ENCODE measurements around the gene OTOA.

OTOA gene

GRCh38 chr16:21694609-21695008 lies 30.8 kb downstream of the OTOA start:
- Histone ChIP-seq H3K27ac (ENCODE audit: low read depth, low read length) (no peak overlapping the region), H2BK5ac (ENCODE audit: low read depth, low read length, poor library complexity) (no peak overlapping the region), H3K9me3 (ENCODE audit: insufficient read depth, low read depth, low read length) (no peaks in the 10 kb centered on the region), H3K14ac (ENCODE audit: low read length) (no peak overlapping the region), H3K4ac (ENCODE audit: low read depth, low read length) (no peak overlapping the region), H3K23ac (ENCODE audit: low read length) (no peak overlapping the region), H3K4me1 (ENCODE audit: control insufficient read depth in 1 of 2, insufficient read depth in 2 of 2, low read length in 2 of 2) (no peaks in the 10 kb centered on the region), H4K8ac (ENCODE audit: low read depth, low read length) (no peak overlapping the region), H3K36me3 (ENCODE audit: control insufficient read depth in 1 of 2, insufficient read depth in 2 of 2, low read length in 2 of 2) (no peaks in the 10 kb centered on the region), H3K27me3 (ENCODE audit: insufficient read depth, low read length) (no peaks in the 10 kb centered on the region), H3K4me3 (ENCODE audit: low read depth, low read length) (no peak overlapping the region), H3K79me1 (ENCODE audit: low read length) (no peaks in the 10 kb centered on the region), H4K12ac (ENCODE audit: low read depth, low read length) (no peak overlapping the region), H3K9ac (ENCODE audit: low read length) (no peak overlapping the region), H2AK5ac (ENCODE audit: low read length) (no peak overlapping the region), H2AFZ (ENCODE audit: insufficient read depth, low read length, poor library complexity) (no peak overlapping the region), H3K79me2 (ENCODE audit: control insufficient read depth, insufficient read depth, low read length, poor library complexity) (no peaks in the 10 kb centered on the region), H3K18ac (ENCODE audit: low read length) (no peak overlapping the region), H2BK12ac (ENCODE audit: low read length) (no peak overlapping the region), H4K91ac (ENCODE audit: low read depth, low read length) (no peak overlapping the region), H3K4me2 (ENCODE audit: low read length) (no peak overlapping the region), H2BK120ac (ENCODE audit: insufficient read depth, low read length, poor library complexity) (no peak overlapping the region)
- WGBS (ENCODE audit: extremely low coverage, insufficient coverage, insufficient read length): no CpG with 5 or more reads among the region's 4 CpGs
- no peak for DNase-seq

DNA sequence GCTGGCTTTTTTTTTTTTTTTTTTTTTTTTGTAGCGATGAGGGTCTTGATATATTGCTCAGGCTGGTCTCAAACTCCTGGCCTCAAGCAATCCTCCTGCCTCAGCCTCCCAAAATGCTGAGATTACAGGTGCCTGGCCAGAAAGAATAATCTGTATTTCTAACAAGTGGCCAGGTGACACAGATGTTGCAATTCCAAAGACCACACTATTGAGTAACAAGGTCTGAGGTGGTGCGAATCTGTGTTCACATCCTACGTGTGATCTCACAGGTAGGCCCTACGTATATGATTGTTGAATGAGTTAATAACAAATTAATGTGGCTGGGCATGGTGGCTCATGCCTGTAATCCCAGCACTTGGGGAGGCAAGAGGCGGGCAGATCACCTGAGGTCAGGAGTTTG lies 33.3 kb downstream of the OTOA start:
- Histone ChIP-seq H3K79me2 (ENCODE audit: control insufficient read depth, insufficient read depth, low read length, poor library complexity) (no peaks in the 10 kb centered on the region), H3K23ac (ENCODE audit: low read length) (no peak overlapping the region), H3K18ac (ENCODE audit: low read length) (no peak overlapping the region), H3K27ac (ENCODE audit: low read depth, low read length) (no peak overlapping the region), H2AFZ (ENCODE audit: insufficient read depth, low read length, poor library complexity) (no peak overlapping the region), H3K79me1 (ENCODE audit: low read length) (no peaks in the 10 kb centered on the region), H2BK12ac (ENCODE audit: low read length) (no peak overlapping the region), H4K12ac (ENCODE audit: low read depth, low read length) (no peak overlapping the region), H3K36me3 (ENCODE audit: control insufficient read depth in 1 of 2, insufficient read depth in 2 of 2, low read length in 2 of 2) (no peaks in the 10 kb centered on the region), H3K14ac (ENCODE audit: low read length) (no peak overlapping the region), H2BK5ac (ENCODE audit: low read depth, low read length, poor library complexity) (no peak overlapping the region), H3K9me3 (ENCODE audit: insufficient read depth, low read depth, low read length) (no peaks in the 10 kb centered on the region), H3K4me1 (ENCODE audit: control insufficient read depth in 1 of 2, insufficient read depth in 2 of 2, low read length in 2 of 2) (no peaks in the 10 kb centered on the region), H4K8ac (ENCODE audit: low read depth, low read length) (no peak overlapping the region), H3K4me3 (ENCODE audit: low read depth, low read length) (no peak overlapping the region), H3K9ac (ENCODE audit: low read length) (no peak overlapping the region), H3K27me3 (ENCODE audit: insufficient read depth, low read length) (no peaks in the 10 kb centered on the region), H3K4ac (ENCODE audit: low read depth, low read length) (no peak overlapping the region), H2BK120ac (ENCODE audit: insufficient read depth, low read length, poor library complexity) (no peak overlapping the region), H3K4me2 (ENCODE audit: low read length) (no peak overlapping the region), H4K91ac (ENCODE audit: low read depth, low read length) (no peak overlapping the region), H2AK5ac (ENCODE audit: low read length) (no peak overlapping the region)
- no peak for DNase-seq
- WGBS (ENCODE audit: extremely low coverage, insufficient coverage, insufficient read length): no CpG with 5 or more reads among the region's 5 CpGs

DNA sequence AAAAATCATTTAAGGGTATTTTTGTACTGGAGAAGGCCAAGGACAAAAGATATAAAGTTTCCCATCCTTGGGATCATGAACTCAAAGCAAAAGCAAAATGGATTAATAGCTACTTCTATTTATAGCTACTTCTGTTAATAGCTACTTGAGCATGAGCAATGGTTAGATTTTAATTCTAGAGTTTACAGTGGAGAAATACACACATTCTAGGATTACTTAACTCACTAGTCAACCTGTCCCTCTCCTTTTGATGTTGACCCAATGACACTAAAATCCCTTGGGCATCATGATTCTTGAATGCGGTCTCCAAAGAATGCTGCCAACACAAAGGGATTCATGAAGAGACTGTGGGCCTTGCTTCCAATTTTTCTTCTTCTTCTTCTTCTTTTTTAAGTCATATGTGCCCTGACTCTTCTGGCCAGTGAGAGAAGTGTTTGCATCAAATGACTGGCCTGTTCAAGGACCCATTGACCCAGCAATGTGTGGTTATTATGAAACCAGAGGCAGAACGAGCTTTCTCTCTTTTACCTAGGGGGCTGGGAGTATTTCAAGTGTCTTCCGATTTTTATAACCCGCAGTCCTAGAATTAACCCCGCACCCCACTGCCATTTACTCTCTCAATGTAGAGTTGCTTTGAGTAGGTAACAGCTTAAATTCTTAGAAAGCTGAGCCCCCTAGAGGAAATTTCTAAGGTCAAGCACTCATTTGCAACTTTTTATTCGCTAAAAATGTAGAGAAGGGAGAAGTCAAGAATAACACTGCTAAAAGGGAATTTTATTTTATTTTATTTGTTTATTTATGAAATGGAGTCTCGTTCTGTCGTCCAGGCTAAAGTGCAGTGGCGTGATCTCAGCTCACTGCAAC lies 34.6 kb downstream of the OTOA start:
- H2AK5ac ChIP-seq (ENCODE audit: low read length): no peak overlapping the region
- WGBS (ENCODE audit: extremely low coverage, insufficient coverage, insufficient read length): no CpG with 5 or more reads among the region's 9 CpGs
- H4K12ac ChIP-seq (ENCODE audit: low read depth, low read length): no peak overlapping the region
- no peak overlapping the region for H3K9ac ChIP-seq (ENCODE audit: low read length)
- no peak overlapping the region for H3K23ac ChIP-seq (ENCODE audit: low read length)
- no peaks in the 10 kb centered on the region for H3K9me3 ChIP-seq (ENCODE audit: insufficient read depth, low read depth, low read length)
- DNase-seq: no peak
- H3K18ac ChIP-seq (ENCODE audit: low read length): no peak overlapping the region
- H3K4me3 ChIP-seq (ENCODE audit: low read depth, low read length): no peak overlapping the region
- no peaks in the 10 kb centered on the region for H3K79me1 ChIP-seq (ENCODE audit: low read length)
- no peak overlapping the region for H2AFZ ChIP-seq (ENCODE audit: insufficient read depth, low read length, poor library complexity)
- H3K4me1 ChIP-seq (ENCODE audit: control insufficient read depth in 1 of 2, insufficient read depth in 2 of 2, low read length in 2 of 2): no peaks in the 10 kb centered on the region
- H3K79me2 ChIP-seq (ENCODE audit: control insufficient read depth, insufficient read depth, low read length, poor library complexity): no peaks in the 10 kb centered on the region
- H2BK12ac ChIP-seq (ENCODE audit: low read length): no peak overlapping the region
- no peak overlapping the region for H4K91ac ChIP-seq (ENCODE audit: low read depth, low read length)
- H2BK120ac ChIP-seq (ENCODE audit: insufficient read depth, low read length, poor library complexity): no peak overlapping the region
- no peak overlapping the region for H3K27ac ChIP-seq (ENCODE audit: low read depth, low read length)
- H3K14ac ChIP-seq (ENCODE audit: low read length): no peak overlapping the region
- no peaks in the 10 kb centered on the region for H3K27me3 ChIP-seq (ENCODE audit: insufficient read depth, low read length)
- H3K4ac ChIP-seq (ENCODE audit: low read depth, low read length): no peak overlapping the region
- no peaks in the 10 kb centered on the region for H3K36me3 ChIP-seq (ENCODE audit: control insufficient read depth in 1 of 2, insufficient read depth in 2 of 2, low read length in 2 of 2)
- H4K8ac ChIP-seq (ENCODE audit: low read depth, low read length): no peak overlapping the region
- H2BK5ac ChIP-seq (ENCODE audit: low read depth, low read length, poor library complexity): no peak overlapping the region
- no peak overlapping the region for H3K4me2 ChIP-seq (ENCODE audit: low read length)

DNA sequence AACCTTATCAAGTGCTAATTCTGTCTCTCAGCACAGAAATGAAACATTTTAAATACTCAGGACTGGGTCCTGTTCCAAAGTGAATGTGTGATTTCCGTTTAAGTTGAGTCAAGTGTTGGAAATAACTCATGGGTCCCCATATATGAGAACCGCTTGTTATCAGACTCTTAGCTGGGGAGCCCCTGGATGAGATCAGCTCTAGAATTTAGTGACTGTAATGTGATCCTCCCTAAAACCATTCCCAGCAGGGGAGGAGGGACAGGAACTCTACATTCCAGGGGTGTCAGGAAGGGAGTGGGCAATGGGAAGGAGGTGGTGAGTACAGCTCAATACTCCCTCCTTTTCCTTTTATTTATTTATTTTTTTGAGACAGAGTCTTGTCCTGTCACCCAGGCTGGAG lies 37.5 kb downstream of the OTOA start:
- Histone ChIP-seq H4K91ac (ENCODE audit: low read depth, low read length) (no peak overlapping the region), H2BK5ac (ENCODE audit: low read depth, low read length, poor library complexity) (no peak overlapping the region), H3K18ac (ENCODE audit: low read length) (no peak overlapping the region), H2BK12ac (ENCODE audit: low read length) (no peak overlapping the region), H3K36me3 (ENCODE audit: control insufficient read depth in 1 of 2, insufficient read depth in 2 of 2, low read length in 2 of 2) (no peaks in the 10 kb centered on the region), H2AK5ac (ENCODE audit: low read length) (no peak overlapping the region), H3K9ac (ENCODE audit: low read length) (no peak overlapping the region), H3K79me2 (ENCODE audit: control insufficient read depth, insufficient read depth, low read length, poor library complexity) (no peaks in the 10 kb centered on the region), H3K27me3 (ENCODE audit: insufficient read depth, low read length) (no peaks in the 10 kb centered on the region), H3K23ac (ENCODE audit: low read length) (no peak overlapping the region), H3K4ac (ENCODE audit: low read depth, low read length) (no peak overlapping the region), H4K8ac (ENCODE audit: low read depth, low read length) (no peak overlapping the region), H4K12ac (ENCODE audit: low read depth, low read length) (no peak overlapping the region), H3K4me2 (ENCODE audit: low read length) (no peak overlapping the region), H3K9me3 (ENCODE audit: insufficient read depth, low read depth, low read length) (no peaks in the 10 kb centered on the region), H3K4me1 (ENCODE audit: control insufficient read depth in 1 of 2, insufficient read depth in 2 of 2, low read length in 2 of 2) (no peaks in the 10 kb centered on the region), H2AFZ (ENCODE audit: insufficient read depth, low read length, poor library complexity) (no peak overlapping the region), H3K79me1 (ENCODE audit: low read length) (no peaks in the 10 kb centered on the region), H3K27ac (ENCODE audit: low read depth, low read length) (no peak overlapping the region), H3K4me3 (ENCODE audit: low read depth, low read length) (no peak overlapping the region), H2BK120ac (ENCODE audit: insufficient read depth, low read length, poor library complexity) (no peak overlapping the region), H3K14ac (ENCODE audit: low read length) (no peak overlapping the region)
- no peak for DNase-seq
- WGBS (ENCODE audit: extremely low coverage, insufficient coverage, insufficient read length): no CpG with 5 or more reads among the region's 2 CpGs
